Esophagus squamous epithelium (tissue), 4 donors: ENCODE data around the gene RIMOC1.

ENCODE experiments used
- CTCF ChIP-seq, 6 experiments: fragments of 450-650 bp in 4 of 6; fragments of 200-600 bp in 2 of 6; sonication (generic) in 2 of 6; IDR thresholded peaks; one replicate each; pipeline ENCODE4 v1.5.1; 2016 to 2019; ENCODE audit warnings: antibody characterized with exemption in 6 of 6, mild to moderate bottlenecking in 4 of 6, moderate library complexity in 4 of 6
- POLR2A ChIP-seq, 4 donors: fragments of 450-650 bp; IDR thresholded peaks; one replicate each; pipeline ENCODE4 v1.6.1; 2017; ENCODE audit warnings: antibody characterized with exemption in 4 of 4, mild to moderate bottlenecking in 4 of 4, moderate library complexity in 3 of 4

- TF ChIP-seq POLR2A (IDR thresholded peaks at IDR 0.05) (no peak), CTCF (IDR thresholded peaks at IDR 0.05) (no peak)
Observed at GRCh38 chr5:41858890-41859289, 45.3 kb upstream of the RIMOC1 start.
